ENCODE measurements around the gene AP4M1.
"Not testable (repeated sequence)": the region's sequence is repeated elsewhere in the genome, so short reads cannot be mapped to it uniquely, and the experiment has no call there.

AP4M1 gene

DNA sequence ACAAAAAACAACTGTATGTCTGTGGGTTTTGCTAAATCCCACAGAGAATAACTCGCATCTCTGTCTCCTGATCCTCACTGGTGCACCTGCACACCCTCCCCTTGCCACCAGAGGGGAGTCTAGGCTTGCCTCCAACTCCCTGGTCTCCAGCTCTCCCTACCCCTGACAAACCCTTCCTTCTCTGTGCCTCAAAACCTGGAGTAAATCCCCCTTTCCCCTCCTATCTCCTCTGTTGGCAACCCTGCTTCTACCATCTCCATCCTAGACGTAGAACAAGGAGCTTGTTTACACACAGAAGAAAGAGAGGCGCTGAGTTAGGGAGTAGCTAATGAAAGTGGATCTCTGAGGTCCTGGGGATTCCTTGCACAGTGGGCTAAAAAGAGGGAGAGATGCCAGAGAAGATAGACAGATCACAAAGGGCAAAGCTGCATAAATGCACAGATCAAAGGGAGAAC is 31.3 kb downstream of the AP4M1 start:
- peak; percentile 53 for DNase-seq

DNA sequence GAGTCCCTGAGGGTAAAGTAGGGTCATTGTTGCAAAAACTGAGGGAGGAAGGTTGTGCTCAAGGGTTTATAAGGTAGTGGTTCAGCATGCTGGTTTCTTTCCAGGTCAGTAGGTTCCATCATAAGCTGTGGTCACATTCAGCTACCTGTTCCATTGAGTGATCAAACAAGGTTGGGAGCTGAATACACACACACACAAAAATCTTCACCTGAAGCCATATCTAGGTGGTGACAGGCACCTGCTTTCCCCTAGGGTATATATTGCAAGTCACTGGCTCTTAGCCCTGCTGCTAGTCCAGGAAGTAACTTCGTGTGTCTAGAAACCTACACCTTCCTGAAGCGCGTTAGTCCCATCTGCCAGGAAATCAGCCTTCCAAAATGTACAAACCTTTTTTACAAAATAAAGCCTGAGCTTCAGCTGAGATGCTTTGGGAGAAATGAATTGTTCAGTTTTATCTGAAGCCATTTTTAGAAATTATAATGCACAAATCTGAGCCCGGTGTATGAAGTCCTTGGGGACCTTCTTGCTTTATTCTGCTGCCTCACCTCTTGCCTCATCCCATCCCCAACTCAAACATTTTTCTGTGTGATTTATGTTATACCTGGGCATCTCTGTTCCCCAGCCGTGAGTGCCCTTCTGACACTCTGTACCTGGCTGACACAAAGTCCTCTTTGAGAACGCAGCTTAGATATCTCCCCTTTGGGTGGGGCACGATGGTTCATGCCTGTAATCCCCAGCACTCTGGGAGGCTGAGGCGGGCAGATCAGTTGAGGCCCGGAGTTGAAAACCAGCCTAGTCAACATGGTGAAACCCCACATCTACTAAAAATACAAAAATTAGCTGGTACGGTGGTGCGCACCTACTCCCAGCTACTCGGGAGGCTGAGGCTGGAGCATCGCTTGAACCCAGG is 36.7 kb downstream of the AP4M1 start:
- DNase-seq = no peak

DNA sequence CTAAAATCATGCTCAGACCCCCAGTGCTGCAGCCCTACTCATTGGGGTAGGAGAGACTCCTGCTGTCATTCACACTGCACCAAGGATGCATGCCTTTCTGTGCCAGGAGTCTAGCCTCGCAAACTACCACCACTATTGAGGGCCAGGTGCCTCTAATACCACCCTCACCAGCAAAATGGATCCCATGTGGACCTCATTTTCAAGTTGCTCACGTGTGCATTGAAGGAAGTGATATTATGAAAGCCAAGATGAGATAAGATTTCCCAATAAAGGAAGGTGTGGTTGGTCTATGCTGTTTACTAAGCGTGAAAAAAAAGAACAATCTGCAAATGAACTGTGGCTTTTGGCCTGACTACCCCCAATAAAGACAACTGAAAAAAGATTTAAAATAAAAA is 40.1 kb downstream of the AP4M1 start:
- DNase-seq = no peak

DNA sequence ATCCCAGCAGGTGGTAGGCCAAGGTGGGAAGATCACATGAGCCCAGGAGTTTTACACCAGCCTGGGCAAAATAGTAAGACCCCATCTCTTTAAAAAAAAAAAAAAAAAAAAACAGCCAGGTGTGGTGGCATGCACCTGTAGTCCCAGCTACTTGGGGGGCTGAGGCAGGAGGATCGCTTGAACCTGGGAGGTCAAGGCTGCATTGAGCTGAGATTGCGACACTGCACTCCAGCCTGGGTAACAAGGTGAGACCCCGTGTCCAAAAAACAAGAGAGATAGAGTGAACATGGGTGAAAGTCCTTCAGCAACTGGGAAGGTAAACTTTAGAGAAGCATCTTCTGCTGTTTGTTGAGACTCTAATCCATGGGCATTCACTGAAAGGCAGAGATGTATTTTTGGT is 41.0 kb downstream of the AP4M1 start:
- DNase-seq = no peak

DNA sequence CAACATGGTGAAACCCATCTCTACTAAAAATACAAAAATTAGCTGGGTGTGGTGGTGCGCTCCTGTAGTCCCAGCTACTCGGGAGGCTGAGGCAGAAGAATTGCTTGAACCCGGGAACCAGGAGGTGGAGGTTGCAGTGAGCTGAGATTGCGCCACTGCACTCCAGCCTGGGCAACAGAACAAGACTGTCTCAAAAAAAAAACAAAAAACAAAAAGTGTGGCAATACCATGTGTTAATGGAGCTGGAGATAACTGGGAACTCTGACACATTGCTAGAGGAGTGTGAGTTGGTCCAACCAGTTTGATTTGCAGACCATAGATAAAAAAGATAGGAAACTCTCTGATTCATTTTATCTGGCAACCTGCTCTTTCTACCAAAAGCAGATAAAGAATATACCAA is 44.9 kb downstream of the AP4M1 start:
- DNase-seq = not testable (repeated sequence)

GRCh38 chr7:100147278-100147677 is 45.8 kb downstream of the AP4M1 start:
- DNase-seq = no peak

DNA sequence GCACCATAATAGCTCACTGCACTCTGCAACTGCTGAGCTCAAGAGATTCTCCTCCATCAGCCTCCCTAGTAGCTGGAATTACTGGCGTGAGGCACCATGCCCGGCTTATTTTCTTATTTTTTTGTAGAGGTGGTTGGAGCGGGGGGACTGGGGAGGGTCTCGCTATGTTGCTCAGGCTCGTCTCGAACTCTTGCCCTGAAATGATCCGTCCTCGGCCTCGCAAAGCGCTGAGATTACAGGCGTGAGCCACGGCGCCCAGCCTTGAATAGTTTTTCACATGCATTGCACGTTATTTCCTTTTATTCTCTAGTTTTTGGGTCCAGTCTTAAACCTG is 46.7 kb downstream of the AP4M1 start:
- no peak for DNase-seq

GRCh38 chr7:100148559-100149328 is 47.3 kb downstream of the AP4M1 start, which contains the start of gene LAMTOR4:
Gene LAMTOR4, plus strand, starts transcription at chr7:100148918. Its CDS starts 55 bp downstream, at chr7:100148973.
- DNase-seq = peak; percentile 94

DNA sequence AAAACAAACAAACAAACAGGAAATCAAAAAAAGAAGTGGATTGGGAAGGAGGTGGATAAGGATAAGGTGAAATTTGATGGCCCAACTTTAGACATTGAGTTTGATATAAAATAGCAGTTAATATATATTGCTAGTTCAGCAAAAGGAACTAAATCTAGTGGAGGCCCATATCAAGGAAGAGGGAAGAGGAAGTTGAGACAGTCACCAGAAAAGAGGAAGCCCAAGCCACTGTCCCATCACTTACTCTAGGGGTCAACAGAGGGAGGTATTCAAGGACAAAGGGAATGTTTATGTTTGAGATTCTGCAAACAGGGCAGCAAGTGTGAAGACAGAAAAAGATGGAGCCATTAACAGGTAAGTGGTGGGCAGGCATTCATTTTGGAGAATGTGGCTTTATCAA is 51.0 kb downstream of the AP4M1 start:
- DNase-seq = no peak

DNA sequence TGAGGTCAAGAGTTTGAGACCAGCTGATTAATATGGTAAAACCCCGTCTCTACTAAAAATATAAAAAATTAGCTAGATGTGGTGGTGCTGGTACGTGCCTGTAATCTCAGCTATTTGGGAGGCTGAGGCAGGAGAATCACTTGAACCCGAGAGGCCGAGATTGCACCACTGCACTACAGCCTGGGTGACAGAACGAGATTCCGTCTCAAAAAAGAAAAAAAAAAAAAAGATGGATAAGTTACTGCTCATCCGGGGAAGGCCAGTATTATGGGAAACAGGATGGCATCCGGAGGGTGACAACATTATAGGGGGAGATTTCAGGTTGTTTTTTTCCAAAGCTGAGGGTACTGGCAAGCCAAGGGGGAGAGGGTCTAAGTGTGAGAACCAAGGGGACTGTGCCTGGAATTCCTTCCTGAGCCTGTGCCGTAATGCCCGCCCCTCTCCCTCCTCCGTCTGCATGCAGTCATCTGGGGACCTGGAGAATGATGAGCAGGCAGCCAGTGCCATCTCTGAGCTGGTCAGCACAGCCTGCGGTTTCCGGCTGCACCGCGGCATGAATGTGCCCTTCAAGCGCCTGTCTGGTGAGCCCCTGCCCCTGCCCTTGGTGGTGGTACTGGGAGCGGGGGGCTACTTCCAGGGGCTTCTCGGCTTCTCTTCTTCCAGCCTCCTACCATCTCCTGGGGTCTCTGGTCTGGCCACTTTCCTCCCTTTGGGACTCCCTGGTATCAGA is 51.7 kb downstream of the AP4M1 start:
- DNase-seq = no peak

- DNase-seq = no peak
These were observed 52.5 kb downstream of the AP4M1 start for GRCh38 chr7:100153708-100154535.

GRCh38 chr7:100154651-100155491 is 53.4 kb downstream of the AP4M1 start:
- DNase-seq = no peak

- DNase-seq = no peak
These were observed 54.3 kb downstream of the AP4M1 start for GRCh38 chr7:100155553-100156317.

DNA sequence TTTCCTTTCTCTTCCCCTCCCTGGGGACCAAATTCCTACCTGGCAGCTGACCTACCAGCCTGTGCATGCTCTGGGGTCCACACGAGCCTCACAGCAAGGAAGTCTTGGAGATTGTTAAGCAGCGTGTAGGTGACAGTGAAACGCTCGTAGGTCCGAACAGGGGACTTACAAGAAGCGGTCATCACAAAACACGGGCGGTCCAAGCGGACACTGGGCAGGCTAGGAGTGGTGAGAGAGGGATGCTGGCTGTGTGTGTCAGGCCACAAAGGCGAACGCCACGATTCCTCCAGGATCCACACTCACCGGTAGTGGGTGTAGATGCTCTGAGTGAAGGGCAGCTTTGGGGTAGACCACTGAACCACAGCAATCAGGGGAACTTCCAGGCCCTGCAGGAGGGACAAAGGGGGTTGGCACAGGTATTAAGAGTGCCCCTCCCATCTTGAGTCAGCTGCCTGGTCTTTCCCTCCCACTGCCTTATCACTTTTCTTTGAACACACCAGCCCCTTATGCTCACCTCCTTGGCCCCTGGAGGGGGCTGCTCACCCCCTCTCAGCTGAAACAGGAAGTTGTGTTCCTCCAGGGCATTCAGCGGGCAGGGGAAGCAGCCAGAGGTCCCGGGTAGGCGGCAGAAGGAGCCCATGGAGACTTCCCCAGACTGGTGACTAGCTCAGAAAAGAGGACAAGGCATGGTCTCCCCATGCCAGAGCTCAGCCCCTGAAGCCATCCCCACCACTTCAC is 55.1 kb downstream of the AP4M1 start:
- DNase-seq = no peak

- DNase-seq = no peak
These were observed 55.6 kb downstream of the AP4M1 start for GRCh38 chr7:100157069-100157333.

DNA sequence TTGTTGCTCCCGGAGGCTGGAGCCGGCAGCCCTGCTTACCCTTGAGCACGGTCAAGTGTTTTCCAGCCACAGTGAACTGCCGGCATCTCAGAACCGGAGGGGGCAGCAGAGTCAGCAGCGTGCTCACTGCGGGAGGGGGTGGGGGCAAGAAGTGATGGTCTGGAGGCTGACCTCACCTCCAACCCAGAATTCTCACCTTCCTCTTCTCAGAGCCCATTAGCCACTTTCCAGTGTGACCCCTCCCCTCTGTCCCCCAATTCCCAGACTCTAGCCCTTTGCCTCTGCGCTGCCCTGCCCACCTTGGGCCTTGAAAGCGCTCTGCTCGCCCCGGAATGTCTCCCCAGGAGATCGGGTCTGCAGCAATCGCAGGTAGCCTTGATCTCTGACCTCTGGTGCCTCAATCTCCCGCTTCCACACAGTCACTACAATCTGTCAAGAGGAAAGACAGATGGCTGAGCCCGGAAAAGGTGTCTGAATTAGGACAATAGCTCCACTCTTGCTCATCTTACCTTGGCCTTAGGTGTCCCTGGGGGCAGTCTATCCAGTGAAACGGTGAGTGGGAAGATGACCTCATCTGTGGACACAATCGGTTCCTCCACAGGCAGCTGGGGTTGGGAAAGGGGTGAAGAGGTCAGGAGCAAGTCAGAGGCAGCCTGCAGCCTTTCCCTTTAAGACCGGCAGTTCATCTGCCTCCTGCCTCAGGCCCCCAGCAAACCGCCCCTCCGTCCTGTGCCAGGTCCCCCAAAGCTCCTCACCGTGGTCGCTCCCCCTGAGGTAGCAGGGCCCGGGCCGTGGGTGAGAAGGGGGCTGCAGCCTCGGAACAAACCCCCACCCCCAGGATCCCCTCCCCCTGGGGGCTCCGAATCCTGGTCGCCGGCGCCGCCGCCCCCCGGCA is 56.1 kb downstream of the AP4M1 start:
- no peak for DNase-seq

All from T-helper 9 cell (primary cell).